ENCODE data around the gene PTPRM. TPM values are rescaled to one million over a fixed set of nuclear protein-coding genes. Genes with fewer than 3 reads are reported as not detected.

The PTPRM gene
- total RNA-seq, 1 donor from 2014 or later: 133 TPM

GRCh38 chr18:8373486-8373885, 806.4 kb downstream of the PTPRM start:
- DNase-seq (ENCODE audit: low spot score): no peak

DNA sequence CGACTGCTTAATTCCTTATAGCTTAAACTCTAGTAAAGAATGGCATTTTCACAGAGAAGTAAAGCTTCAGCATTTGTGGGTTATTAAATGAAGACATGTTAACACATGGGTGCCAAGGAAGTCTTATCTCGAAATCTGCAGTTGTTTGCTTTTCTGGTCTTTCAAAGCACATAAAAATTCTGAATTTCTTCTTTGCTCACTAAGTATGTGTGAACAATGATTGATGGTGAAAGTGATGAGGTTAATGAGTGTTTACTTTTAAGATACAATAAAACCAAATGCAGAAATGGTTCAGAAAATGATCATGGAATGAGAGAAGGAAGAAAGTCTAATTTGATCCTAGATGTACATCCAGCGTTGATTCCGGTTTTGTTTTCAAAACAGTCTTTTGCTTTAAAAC, 807.6 kb downstream of the PTPRM start:
- no peak for DNase-seq (ENCODE audit: low spot score)

DNA sequence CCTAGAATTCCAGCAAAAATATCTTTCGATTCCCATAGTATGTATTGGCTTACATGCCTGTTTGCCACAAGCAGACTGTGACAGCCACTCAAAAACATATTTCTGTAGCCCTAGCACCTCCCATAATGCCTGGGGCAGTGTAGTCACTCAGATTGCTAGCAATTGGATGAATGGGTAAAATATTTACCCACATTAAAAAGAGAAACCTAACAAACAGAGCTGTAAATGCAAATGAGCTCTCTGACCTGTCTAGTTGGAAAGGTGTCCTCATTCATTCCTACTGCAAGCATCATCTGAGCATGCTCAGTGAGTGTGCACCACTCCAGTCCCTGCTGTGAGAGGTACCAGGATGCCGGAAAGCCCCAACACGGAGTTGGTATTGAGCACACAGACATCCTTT, 808.1 kb downstream of the PTPRM start:
- DNase-seq (ENCODE audit: low spot score): no peak

GRCh38 chr18:8376113-8376512, 809.0 kb downstream of the PTPRM start:
- DNase-seq (ENCODE audit: low spot score): no peak

GRCh38 chr18:8379187-8379941, 812.2 kb downstream of the PTPRM start:
- no peak for DNase-seq (ENCODE audit: low spot score)

GRCh38 chr18:8380006-8380405, 812.9 kb downstream of the PTPRM start:
- no peak for DNase-seq (ENCODE audit: low spot score)

GRCh38 chr18:8380926-8381325, 813.8 kb downstream of the PTPRM start:
- no peak for DNase-seq (ENCODE audit: low spot score)

DNA sequence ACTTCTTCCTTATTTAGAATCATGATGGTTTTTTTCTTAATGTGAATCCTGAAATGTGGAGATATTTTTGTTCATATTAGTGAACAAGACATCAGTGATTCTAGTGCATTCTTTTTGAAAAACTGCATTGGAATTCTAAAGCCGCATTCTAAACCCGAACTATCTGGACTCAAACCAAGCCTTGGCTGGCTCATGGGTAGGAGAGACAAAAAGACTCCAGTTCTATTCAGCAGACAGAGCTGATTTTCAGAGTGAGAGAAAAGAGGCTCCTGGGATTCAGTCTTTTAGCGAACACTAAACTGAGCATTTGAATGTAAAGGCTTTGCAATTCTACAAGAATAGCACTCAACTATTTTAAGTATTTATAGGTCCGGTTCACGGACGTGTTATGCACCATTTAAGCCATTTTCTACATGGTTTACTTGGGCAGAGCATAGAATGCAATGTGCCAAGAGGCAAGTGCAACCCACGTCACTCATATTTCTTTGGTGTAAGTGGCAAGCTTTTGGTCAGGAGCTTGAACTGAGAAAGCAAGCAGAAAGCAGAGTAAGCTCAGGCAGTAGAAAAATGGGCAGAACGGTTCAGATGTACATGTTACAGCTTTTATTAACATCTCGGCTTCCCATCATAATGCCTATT, 814.8 kb downstream of the PTPRM start:
- no peak for DNase-seq (ENCODE audit: low spot score)

GRCh38 chr18:8385400-8385799, 818.3 kb downstream of the PTPRM start:
- no peak for DNase-seq (ENCODE audit: low spot score)

GRCh38 chr18:8386669-8387380, 819.7 kb downstream of the PTPRM start:
- no peak for DNase-seq (ENCODE audit: low spot score)

GRCh38 chr18:8389391-8390340, 822.5 kb downstream of the PTPRM start:
- no peak for DNase-seq (ENCODE audit: low spot score)

- no peak for DNase-seq (ENCODE audit: low spot score)
Measured at GRCh38 chr18:8391068-8391467, 824.0 kb downstream of the PTPRM start.

DNA sequence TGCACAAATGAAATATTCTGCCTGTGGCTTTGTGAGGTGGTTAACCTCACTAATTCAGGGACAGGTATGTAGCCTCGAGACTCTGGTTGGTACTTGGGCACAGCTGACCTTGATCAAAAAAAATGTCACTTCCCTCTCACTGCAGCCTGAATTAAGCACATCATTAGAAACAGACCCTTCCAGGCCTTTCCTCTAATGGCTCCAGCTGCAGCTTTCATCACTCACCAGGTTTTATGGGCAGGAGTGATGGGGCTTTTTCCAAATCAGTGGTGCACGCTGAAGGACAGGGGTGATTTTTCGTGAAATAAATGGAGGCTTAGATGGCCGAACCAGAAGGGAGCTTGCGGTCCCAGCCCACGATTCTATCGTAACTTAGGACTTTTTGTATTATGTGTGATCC, 829.1 kb downstream of the PTPRM start:
- no peak for DNase-seq (ENCODE audit: low spot score)

DNA sequence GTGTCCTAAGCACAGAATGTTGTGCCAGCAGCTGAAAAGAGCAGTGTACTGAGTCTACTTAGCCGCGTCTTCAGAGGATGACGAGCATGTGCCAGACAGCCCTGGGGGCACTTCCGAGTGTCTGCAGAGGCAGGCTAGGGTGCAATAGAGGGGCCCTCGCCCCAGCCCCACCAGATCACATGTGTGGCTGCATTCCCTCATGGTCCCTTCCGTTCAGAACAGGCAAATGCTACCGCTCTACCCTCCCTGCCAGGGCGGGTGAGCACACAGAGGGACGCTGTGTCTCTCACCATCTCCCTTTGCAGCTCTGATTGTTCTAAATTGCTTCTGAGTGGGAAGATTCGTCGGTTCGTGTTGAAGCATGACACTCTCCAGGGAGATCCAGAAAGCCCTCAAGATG, 829.9 kb downstream of the PTPRM start:
- no peak for DNase-seq (ENCODE audit: low spot score)

- no peak for DNase-seq (ENCODE audit: low spot score)
Measured at GRCh38 chr18:8399138-8399537, 832.0 kb downstream of the PTPRM start.

DNA sequence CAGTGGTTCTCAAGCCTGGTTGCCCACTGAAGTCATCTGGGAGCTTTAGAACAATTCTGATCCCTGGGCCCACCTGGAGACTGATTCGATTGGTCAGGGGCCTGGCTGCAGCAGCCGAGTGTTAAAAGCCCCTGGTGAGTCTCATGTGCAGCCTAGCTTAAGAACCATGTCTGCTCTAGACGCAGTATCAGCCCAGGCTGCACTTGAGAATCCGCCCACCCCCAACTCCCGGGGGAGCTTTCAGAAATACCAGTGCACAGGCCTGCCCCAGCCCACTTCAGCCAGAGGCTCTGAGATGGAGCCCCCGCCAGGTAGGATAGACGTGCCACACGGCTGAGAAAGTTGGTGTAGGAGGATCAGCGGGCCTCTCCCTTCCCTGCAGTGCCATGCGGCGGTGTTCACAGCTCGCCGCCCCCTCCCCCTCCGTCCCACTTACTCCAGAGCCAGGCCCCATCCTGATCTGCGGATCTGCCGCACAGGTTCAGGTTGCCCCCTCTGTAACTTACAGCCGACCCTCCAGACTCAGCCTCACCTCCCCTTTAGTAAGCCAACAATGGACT, 833.2 kb downstream of the PTPRM start:
- DNase-seq (ENCODE audit: low spot score): no peak

DNA sequence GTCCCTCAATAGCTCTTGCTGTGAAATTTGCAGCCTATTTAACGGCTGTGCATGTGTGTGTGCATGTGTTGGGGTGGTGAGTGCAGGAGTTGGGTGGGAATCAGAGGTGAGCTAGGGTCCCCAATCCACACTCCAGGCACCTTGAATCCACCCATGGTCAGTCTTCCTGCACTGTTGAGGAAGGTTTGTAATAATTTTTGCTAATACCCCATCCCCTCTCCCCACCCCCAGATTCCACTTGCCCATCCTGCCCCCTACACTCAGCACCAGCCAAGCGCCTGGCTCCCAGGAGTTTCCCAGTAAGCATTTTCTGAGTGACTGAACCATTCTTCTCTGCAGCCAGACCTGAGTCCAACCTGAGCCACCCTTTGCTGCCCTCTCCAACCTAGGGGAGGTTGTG, 833.7 kb downstream of the PTPRM start:
- no peak for DNase-seq (ENCODE audit: low spot score)

- DNase-seq (ENCODE audit: low spot score): no peak
Measured at GRCh38 chr18:8401606-8402005, 834.5 kb downstream of the PTPRM start.

DNA sequence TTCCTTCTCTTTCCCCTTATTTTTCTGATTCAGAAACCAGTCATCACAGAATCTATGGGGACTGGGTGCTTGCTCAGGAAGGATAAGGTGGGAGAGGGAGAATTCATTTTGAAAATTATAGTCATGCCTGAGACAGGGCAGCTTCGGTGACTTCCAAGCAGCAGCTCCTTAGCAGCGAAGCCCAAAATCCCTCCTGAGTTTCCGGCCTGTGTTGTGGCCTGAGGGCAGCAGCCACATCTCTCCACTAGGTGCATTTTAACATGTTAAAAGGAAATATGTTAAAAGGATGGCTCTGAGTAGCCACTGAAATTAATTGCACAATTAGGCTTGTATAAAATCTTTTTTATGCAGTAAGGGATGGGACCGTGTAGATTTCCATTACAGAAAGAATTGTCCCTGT, 835.1 kb downstream of the PTPRM start:
- DNase-seq (ENCODE audit: low spot score): no peak

DNA sequence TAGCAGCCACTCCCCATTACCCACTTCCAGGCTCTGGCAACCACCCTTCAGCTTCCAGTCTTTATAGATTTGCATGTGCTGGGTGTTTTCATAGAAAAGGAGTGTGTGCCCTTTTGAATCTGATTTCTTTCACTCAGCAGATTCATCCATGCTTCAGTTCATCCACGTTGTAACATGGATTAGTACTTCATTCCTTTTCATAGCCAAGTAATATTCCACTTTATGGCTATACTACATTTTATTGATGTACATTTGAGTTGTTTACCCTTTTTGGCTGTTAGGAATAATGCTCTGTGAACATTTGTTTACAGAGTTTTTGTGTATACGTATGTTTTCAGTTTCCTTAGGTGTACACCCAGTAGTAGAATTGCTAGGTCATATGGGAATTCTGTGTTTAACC, 836.6 kb downstream of the PTPRM start:
- DNase-seq (ENCODE audit: low spot score): no peak
